Muscle of arm (tissue), 12 donors: ENCODE measurements around the gene PWWP2B. TPM values are rescaled to one million over a fixed set of nuclear protein-coding genes. Genes with fewer than 3 reads are reported as not detected.

ENCODE experiments used
- DNase-seq: peaks from one replicate; pipeline ENCODE4 v3.0.0-alpha.2; 2013
- polyA plus RNA-seq, 12 donors: library from polyadenylated mRNA; unstranded; fragments of 120-200 nt; gene quantifications; one replicate each; pipeline ENCODE4 v1.2.1, GENCODE V29; 2013; ENCODE audit not compliant: insufficient read length in 12 of 12

Gene PWWP2B
- polyA plus RNA-seq, 12 donors = 4.6 to 17.2 (median 7.4) TPM; not detected in 1

- no peak for DNase-seq
These were observed 69.8 kb downstream of the PWWP2B start for GRCh38 chr10:132466520-132467463.

Other genes starting within 250 kb of the PWWP2B start
- 1 to 10 TPM in 10 of 12 donors, not detected in 2; 1.8 to 5.3 (median 2.8) TPM for gene DPYSL4, start 210.3 kb upstream of the PWWP2B start, polyA plus RNA-seq
- gene STK32C, start 89.2 kb upstream of the PWWP2B start, polyA plus RNA-seq = 10 to 100 TPM in 3 of 12 donors, 1 to 10 TPM in 7, not detected in 2; 8.1 to 12.1 (median 9.5) TPM
- 10 to 100 TPM in 3 of 12 donors, 1 to 10 TPM in 8, not detected in 1; 6.0 to 21.8 (median 8.5) TPM for gene LRRC27, start 65.0 kb upstream of the PWWP2B start, polyA plus RNA-seq
- 10 to 100 TPM in 11 of 12 donors, not detected in 1; 22.2 to 59.4 (median 43.8) TPM for gene INPP5A, start 140.6 kb downstream of the PWWP2B start, polyA plus RNA-seq